C4-2B (cell line): Measurements from ENCODE around the gene EFNB2.

Experiments used
- H3K27ac ChIP-seq: fragments of 450-650 bp; 2 replicates; pipeline ENCODE4 v1.5.1; 2017
- ZFX ChIP-seq: fragments of 450-650 bp; IDR thresholded peaks from 2 replicates; pipeline ENCODE4 v1.6.1; 2017
- TF ChIP-seq, protein P1 (sequence below): fragments of 450-650 bp; conservative IDR thresholded peaks from 2 replicates; pipeline ENCODE4 v1.5.1; 2017; ENCODE audit warnings: mild to moderate bottlenecking

The EFNB2 gene

DNA sequence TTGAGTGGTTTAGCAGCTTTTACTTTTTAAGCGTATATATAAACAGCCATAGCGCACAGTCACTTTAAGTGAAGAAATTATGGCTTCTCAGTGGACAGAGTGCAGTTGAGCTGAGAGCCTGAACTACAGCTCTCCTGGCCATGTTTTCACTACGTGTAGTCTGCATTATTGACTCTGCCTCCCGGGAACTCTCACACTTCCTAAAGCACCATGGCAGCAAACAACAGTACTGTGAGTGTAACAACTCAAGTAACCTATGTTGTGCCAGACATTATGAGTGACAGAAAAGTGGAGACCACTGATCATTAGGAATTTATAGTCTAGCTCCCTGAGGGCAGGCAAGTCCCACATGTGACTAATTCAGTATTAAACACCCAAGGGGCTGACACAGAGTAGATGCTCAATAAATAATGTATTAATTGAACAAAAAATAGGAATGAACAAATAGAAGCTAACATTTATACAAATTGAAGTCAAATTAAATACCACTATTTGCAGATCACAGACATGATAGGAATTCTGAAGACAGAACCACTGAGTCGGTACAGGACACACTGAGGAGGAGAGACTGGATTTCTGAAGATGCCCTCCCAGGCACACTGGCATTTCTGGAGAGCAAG, 19.7 kb downstream of the EFNB2 start:
- no peak overlapping the region for H3K27ac ChIP-seq
- TF ChIP-seq, protein P1, sequence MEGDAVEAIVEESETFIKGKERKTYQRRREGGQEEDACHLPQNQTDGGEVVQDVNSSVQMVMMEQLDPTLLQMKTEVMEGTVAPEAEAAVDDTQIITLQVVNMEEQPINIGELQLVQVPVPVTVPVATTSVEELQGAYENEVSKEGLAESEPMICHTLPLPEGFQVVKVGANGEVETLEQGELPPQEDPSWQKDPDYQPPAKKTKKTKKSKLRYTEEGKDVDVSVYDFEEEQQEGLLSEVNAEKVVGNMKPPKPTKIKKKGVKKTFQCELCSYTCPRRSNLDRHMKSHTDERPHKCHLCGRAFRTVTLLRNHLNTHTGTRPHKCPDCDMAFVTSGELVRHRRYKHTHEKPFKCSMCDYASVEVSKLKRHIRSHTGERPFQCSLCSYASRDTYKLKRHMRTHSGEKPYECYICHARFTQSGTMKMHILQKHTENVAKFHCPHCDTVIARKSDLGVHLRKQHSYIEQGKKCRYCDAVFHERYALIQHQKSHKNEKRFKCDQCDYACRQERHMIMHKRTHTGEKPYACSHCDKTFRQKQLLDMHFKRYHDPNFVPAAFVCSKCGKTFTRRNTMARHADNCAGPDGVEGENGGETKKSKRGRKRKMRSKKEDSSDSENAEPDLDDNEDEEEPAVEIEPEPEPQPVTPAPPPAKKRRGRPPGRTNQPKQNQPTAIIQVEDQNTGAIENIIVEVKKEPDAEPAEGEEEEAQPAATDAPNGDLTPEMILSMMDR: no peak
- no peak for TF ChIP-seq ZFX

DNA sequence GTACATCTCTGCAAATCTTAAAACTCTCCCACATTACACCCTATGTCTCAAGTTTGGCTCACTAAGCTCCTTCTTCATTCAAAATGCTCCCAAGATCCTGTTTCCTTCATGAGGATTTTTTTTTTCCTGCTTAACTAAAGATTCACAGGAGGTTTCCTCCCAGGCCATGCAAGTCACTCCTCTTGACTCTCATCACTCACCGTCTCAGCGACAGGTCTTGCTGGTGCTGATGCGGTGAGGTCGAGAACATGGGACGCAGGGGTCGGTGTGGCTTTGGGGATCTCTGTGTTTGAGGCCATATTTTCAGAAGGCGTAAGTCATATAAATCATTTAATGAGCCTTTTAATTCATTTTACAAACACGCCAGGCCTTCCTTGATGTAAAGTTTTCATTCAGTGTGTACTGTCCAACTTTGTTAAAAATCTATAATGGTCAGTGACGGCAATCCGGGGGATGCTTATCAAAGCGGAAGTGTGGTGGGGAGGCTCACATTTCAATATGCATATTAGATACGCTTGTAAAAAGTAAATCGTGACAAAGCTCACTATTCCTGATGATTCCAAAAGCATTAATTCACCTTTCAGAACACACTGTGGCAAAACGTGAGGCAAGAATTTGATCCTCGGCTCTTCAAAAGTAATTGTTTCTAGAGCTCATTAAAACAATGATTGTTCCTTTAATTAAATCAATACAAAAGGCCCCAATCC, 20.4 kb downstream of the EFNB2 start:
- TF ChIP-seq ZFX: no peak
- TF ChIP-seq, protein P1: no peak
- H3K27ac ChIP-seq: no peak overlapping the region

DNA sequence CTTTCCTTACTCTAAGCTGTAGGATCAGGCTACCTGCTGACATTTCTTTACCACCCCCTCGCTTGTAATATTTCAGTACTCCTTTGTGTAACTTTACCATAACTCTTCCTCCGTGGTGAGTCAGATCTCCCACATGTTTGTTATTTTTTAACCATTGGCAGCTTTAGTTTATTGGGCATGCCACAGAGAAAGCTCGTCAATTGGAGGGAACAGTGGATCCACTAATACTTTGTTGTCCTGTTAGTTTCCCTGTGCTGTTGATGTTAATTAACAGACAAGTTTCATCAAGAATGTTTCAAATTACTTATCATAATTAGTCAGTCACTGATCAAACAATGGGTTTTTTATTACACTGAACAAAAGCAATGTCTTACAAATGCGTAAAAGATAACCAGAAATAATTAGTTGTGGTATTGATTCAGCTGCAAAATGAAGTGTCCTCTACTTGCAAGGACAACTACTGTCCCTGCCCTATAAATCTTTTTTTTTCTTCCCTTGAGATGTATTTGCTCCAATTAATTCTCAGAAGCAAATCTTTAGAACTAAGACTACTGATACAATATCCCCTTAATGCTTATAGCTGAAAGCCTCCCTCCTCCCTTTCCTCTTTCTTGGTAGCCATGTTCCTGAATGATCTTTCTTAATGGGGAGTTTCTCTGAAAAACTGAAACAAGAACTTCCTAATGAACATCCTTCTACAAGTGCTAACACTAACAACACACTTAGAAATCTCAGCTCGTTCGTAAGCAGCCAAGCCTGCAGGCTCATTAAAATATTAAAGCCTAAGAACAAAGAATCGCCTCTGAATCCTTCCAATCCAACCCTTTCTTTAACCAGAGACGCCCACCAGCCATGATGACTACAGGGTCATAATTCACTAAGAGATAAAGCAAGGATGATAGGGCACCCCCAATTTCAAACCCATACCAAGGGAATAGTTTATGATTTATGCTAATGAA, 22.2 kb downstream of the EFNB2 start:
- TF ChIP-seq ZFX: no peak
- no peak overlapping the region for H3K27ac ChIP-seq

DNA sequence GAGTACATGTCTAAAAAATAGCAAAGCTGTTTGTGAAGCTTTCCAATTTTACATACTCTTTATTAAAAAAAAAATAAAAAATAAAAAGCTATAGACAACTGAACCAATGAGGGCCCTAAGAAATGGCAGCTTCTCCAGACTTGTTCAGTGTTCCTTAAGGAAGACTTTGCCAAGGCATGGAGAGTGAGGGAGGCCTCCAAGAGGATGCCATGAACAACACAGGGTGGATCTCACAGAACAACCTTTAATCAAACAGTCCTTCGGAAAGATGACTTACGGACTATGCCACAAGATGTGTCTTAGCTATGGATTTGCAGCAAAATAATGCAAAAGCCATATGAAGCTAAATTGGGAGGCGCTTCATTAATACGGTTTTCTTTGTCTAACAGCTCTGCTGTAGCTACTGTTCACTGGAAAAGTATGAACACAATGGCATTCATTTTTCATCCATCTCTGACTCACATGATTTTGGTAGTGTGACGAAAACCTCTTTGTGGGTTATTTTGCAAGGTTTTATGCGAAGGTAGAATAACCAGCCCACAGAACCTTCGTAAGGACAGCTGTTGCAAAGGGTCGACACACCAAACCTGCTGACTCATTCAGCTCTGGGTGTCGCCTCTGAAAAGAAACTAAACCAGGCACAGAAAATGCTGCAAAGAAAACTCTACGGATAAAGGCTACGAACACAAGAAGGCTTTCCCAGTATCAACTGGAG, 27.7 kb downstream of the EFNB2 start:
- no peak for TF ChIP-seq ZFX
- TF ChIP-seq, protein P1: no peak
- no peak overlapping the region for H3K27ac ChIP-seq

DNA sequence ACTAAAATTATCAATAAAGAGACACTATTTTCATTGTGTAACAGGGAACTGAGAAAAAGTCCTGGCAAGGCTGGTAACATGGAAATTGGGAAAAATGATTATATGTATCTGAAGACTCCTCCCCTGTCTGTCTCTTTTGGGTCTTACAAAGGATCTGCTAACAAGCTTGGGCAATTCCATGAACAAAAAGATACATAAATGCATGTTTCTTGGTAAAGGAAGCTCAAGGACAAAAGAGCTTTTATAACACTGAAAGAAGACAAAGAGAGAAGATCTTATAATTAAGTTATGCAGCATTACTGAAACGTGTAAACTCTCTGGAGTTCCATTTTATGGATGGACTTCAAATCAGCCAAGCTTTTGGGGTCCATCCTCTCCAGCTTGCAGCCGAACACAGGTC, 29.2 kb downstream of the EFNB2 start:
- H3K27ac ChIP-seq: no peak overlapping the region
- no peak for TF ChIP-seq ZFX
- TF ChIP-seq, protein P1: no peak

DNA sequence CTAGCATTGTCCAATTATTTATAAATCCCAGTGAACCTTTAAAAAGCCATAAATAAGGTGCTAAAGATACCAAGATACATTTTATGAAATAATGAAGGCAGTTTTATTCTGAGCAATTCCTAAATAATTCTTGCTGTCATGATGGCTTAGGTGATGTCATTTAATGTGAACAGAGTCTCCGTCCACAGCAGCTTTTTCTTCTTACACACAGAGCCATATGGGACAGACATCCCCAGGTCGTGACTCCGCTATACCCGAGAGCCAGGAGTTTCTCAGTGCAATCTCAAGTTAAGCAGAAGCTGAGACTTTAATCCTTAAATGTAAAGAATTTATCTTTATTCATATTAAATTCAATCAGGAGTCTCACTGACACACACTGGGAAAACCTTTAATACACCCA, 29.7 kb downstream of the EFNB2 start:
- TF ChIP-seq, protein P1: no peak
- TF ChIP-seq ZFX: no peak
- no peak overlapping the region for H3K27ac ChIP-seq

DNA sequence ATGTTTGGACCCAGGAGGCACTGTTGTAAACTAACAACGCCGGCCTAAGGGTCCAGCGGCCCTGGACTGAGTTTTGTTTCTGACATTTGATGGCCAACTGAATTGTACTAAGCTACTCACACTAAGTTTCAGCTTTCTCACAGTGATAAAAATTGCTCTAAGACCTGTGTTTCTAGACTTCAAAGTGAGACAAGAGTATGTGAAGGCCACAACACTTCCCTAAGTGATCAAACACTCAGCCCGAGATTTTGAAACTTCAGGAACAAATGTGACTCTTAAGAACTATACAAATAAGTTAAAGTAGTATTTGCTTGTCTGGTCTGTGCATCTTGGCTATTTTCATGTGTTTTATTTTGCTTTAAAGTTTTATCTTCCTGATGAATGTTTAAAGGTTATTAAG, 30.2 kb downstream of the EFNB2 start:
- no peak for TF ChIP-seq ZFX
- TF ChIP-seq, protein P1: no peak
- H3K27ac ChIP-seq: no peak overlapping the region
